Measurements from ENCODE around the gene FURIN. TPM values are rescaled to one million over a fixed set of nuclear protein-coding genes. Genes with fewer than 3 reads are reported as not detected.

Gene FURIN
- 39.5 and 94.1 TPM in 2 replicates for total RNA-seq

DNA sequence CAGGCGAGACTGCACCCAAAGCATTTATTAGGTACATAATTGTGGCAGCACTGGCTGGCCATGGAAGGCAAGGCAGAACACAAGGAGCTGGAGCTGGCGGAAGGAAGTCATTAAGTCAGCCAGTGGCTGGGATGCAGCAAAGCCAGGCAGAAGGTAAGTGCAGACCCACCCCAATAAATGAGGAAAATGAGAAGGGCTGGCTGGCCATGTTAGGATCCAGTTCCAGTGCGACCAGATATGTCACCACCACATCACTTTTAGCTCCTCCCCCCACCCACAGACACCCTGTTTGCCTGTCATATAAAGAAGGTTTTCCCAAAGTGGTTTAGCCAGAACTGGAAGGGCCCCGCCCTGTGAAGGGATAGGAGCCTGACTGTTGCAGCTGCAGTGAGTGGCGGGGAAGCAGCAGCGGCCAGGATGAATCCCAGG, at the start of gene FURIN:
FURIN (plus strand) TSS at position 328 of the 429 bp plus-strand sequence. CDS start 7,153 bp downstream, outside the sequence.

GRCh38 chr15:90883976-90884718, 15.8 kb downstream of the FURIN start, which contains the start of gene FES:
FES (plus strand) TSS chr15:90884504; CDS start chr15:90885046, 542 bp downstream.

GRCh38 chr15:90902840-90903732, 34.7 kb downstream of the FURIN start, which contains the start of gene MAN2A2:
MAN2A2 (plus strand) TSS chr15:90903302; CDS start chr15:90904208, 906 bp downstream.

DNA sequence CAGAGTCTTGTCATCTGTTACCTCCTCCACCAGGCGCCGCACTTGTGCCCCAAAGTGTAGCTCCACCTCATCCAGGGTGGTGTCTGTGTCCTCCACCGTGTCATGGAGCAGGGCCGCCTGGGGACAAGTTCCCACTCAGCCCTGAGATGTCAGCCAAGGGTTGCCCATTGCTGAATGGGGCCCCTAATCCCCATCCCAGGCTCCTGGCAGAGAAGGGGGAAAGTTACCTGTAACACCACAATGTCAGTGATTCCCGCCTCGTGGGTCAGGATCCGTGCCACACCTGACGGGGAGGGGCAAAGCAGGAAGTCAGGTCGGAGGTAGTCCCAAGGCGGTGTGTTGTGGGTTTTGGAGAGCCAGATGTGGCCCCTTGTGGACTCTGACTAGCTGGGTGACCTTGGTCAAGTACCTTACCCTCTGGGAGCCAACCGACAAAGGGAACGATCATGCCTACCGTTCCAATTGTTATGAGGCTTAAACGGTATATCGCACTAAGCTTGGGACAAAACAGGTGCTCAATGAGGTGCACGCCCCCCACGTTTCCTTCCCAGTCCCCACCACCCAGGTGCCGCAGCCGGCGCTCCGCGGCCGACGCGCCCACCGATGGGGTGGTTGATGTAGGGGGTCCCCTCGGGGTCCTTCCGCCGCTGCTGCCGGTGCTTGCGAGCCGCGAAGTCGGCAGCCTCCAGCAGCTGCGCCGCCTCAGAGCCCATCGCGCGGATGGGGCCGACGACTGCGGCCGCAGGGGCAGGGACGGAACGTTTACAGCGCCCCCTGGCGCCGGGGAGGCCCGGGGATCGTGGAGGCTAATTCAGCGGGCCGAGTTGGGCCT, 63.7 kb downstream of the FURIN start, which contains the start of gene HDDC3:
HDDC3 (minus strand) TSS at position 722 of the 832 bp plus-strand sequence; CDS start at position 713, 9 bp downstream.

Other genes with a start within 250 kb of the FURIN start
- 0.85 and 8.8 TPM in 2 replicates for gene BLM, start 151.2 kb upstream of the FURIN start, total RNA-seq
- 15.7 and 30.2 TPM in 2 replicates for gene FES, start 15.9 kb downstream of the FURIN start, total RNA-seq
- 18.6 and 22.0 TPM in 2 replicates for gene MAN2A2, start 34.7 kb downstream of the FURIN start, total RNA-seq
- 19.2 and 21.5 TPM in 2 replicates for gene HDDC3, start 64.0 kb downstream of the FURIN start, total RNA-seq
- 89.9 and 101 TPM in 2 replicates for gene UNC45A, start 66.7 kb downstream of the FURIN start, total RNA-seq
- gene RCCD1, start 86.3 kb downstream of the FURIN start, total RNA-seq = 11.3 and 15.7 TPM in 2 replicates
- 33.5 and 247 TPM in 2 replicates for gene PRC1, start 125.9 kb downstream of the FURIN start, total RNA-seq
- 9.6 and 10.7 TPM in 2 replicates for gene VPS33B, start 154.0 kb downstream of the FURIN start, total RNA-seq
- gene SV2B, start 231.7 kb downstream of the FURIN start, total RNA-seq = not detected in 2 replicates

All from regular cardiac myocyte (primary cell).